LNCAP (cell line): ENCODE measurements around the gene CYP27B1.

Experiments used
- TF ChIP-seq, protein P1 (sequence below): fragments of 450-650 bp; IDR thresholded peaks from 2 replicates; pipeline ENCODE4 v1.5.1; 2017; ENCODE audit warnings: mild to moderate bottlenecking

CYP27B1 gene

DNA sequence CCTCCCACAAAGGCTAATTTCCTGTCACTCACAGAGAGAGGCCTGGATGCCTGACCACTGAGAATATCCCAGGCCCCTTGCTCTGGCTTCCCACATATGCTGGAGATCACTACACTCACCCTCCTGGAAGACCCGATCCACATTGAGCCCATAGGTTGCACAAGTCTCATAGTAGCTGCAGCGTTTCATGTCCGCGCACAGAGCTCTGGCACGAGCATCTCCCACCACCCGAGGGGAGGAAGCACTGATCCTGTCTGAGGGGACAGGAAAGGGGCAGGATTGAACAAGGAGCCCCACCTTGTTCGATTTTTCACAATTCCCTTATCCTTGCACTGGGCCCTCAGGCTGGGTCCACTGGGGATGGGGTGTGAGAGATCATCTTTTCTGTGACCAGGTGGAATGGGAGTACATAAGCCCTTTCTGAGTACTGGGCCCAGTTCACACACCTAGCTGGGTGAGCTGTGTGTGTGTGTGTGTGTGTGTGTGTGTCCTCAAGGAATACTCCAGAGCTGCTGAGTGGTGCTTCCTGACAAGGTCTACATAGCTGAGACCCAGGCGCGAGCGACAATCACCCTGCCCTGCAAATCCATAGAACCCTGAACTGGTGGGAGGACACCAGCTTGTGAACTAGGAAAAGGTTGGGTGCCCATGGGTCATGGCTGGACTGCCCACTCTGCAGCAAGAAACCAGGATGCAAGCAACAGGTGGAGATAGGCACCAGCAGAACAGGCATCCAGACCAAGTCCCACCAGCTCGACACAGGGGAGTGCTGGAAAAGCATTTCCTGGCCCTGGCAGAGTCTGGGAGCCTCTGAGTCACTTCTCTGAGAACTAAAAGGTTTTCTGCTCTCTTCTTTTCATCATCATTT is 33.9 kb downstream of the CYP27B1 start:
- TF ChIP-seq, protein P1, sequence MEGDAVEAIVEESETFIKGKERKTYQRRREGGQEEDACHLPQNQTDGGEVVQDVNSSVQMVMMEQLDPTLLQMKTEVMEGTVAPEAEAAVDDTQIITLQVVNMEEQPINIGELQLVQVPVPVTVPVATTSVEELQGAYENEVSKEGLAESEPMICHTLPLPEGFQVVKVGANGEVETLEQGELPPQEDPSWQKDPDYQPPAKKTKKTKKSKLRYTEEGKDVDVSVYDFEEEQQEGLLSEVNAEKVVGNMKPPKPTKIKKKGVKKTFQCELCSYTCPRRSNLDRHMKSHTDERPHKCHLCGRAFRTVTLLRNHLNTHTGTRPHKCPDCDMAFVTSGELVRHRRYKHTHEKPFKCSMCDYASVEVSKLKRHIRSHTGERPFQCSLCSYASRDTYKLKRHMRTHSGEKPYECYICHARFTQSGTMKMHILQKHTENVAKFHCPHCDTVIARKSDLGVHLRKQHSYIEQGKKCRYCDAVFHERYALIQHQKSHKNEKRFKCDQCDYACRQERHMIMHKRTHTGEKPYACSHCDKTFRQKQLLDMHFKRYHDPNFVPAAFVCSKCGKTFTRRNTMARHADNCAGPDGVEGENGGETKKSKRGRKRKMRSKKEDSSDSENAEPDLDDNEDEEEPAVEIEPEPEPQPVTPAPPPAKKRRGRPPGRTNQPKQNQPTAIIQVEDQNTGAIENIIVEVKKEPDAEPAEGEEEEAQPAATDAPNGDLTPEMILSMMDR, result no peak

DNA sequence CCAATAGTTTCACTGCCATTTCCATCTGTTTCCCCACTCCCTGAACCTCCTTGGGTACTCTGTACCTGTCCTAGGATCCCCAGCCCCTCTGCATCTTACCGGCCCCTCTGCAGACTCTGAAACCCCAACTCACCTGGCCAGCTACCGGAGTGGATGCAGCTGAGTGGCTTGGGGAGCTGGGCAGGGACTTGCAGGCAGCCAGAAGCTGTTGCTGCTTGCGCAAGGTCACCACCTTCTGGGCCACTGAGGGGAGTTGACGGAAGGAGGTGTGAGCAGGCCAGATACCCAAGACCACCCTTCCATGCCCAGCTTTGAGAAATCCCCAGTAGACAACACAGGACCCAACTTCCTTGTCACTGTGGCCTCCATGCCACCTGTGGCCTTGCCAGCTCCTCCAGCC is 34.6 kb downstream of the CYP27B1 start:
- TF ChIP-seq, protein P1, result no peak

DNA sequence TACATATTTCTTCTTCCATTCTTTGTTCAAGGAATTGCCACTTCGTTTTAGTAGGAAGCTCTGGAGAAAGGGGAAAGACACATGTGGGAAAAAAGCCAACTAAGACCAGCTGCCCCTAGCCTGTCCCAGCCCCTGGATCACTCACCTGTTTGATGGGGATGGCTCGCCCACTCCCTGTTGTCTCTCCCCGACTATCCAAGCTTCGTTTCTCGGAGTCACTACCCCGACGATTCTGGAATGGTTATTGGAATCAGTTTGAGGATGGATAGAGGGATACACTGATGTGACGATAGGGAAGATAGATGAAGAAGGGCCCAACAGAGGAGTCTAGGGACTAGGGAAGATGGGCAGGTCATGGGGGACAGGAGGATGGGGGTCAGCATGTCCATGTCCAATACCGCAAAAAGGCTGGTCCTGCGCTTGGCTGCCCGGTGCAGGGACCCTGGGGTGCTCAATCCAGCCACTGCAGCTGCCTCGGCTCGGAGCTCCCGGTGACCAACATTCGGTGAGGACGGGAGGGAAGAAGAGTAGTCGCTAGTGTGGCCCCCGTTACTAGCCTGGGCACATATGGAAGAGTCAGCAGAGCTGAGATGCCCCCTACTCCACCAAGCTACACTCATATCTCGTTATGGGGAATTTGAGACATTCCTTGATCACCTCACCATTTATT is 35.3 kb downstream of the CYP27B1 start:
- TF ChIP-seq, protein P1, result no peak

DNA sequence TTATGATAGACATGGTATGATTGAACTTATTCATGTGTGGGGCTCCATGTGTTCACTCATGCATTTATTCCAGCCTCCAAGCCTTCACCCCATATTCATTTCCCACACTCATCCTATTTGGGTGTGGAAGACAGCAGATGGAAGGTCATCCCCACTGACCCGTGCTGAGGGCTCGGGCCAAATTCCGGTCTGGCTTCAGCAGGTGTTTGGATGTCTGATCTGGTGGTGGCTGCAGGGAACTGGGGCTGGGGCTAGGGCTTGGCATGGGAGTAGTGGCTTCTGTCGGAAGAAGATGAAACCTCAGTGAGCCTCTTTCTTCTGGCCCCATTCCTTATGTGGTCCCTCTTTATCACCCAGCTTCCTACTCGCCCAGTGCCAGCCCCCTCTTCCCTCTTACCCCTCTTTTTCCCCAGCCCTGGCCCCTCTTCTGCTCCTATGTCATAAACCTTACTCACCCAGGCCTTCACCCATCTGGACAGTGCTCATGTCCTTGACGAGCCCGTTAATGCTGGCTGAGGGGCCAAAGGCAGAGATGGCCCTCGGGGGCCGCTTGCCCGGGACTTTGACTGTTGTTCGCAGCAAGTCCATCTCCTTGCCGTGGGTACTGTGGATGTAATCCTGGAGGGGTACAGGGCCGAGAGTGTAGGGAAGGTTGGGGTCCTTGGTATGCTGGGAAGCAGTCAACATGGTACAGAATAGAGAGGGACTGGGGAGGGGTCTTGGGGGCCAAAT is 36.4 kb downstream of the CYP27B1 start:
- TF ChIP-seq, protein P1, result no peak

DNA sequence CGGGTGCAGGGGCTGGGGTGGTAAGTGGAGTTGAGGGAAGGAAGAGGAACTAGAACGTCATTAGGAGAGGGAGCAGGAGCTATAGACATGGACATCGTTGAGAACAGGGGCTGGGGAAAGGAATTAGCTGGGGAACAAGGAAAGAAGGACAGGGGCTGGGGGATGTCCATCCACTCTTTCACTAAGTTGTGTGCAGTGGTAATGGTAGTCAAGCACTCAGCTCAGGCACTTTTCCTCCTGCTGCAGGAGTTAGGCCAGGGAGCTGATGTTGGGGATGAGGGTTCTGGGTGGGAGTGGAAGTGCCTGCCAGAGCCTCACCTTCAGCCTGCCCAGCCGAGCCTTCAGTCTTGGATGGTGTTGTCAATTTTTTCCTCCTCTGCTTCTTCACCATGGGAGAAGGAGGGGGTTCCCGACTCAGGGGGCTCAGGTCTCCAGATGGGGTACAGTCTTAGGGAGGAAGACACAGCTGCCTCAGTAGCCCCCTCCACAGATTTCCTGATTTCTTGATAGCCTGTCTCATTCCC is 37.5 kb downstream of the CYP27B1 start:
- TF ChIP-seq, protein P1, result no peak

DNA sequence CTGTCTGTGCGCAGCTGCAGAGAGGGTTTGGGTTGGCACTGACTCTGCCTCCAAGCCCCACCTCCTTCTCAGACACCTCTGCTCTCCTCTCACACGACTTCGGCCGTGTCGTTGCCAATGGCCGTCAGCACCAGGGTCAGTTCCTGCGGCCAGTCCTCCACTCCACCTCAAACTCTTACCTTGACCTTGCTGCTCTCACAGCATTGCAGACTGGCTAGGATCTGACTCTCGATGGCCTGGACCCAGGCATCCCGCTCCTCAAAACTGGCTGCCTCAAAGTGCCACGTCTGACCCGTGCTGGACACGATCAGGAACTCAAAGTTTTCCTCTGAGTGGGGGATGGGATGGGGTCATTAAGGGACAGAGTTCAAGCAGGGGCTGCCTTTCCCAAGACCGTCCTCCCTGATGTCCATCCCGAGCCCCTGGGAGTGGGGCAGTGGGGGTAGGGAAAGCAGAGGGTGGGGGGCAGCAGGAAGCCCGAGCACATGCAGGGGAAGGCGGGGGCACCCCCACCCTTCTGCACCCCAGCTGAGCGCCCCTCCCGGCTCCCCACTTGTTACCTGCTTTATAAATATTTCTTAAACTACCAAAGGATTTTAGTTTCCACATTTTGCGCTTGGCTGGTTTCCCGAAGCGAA is 39.0 kb downstream of the CYP27B1 start:
- TF ChIP-seq, protein P1, result no peak
